ENCODE results near the gene ERBB4.
A peak's percentile ranks its signal among the peaks of the same experiment; 100 is the strongest.

ERBB4 gene

GRCh38 chr2:211760103-211760502 is 778.5 kb downstream of the ERBB4 start:
- Histone ChIP-seq H3K4me2 (ENCODE audit: low read depth, low read length, poor library complexity, severe bottlenecking) (no peak overlapping the region), H3K27me3 (ENCODE audit: insufficient read depth, low read length, poor library complexity, severe bottlenecking) (no peaks in the 10 kb centered on the region), H2AFZ (ENCODE audit: low read length) (no peak overlapping the region), H3K9ac (ENCODE audit: low read depth, low read length, poor library complexity, severe bottlenecking) (no peak overlapping the region), H3K9me3 (ENCODE audit: insufficient read depth, low read depth, low read length) (no peaks in the 10 kb centered on the region), H3K79me2 (ENCODE audit: insufficient read depth, low read length) (no peaks in the 10 kb centered on the region), H3K4me3 (ENCODE audit: low read length, poor library complexity, severe bottlenecking) (no peak overlapping the region), H3K9me2 (replicated peaks; ENCODE audit: low read depth, low read length) (no peaks in the 10 kb centered on the region), H3F3A (ENCODE audit: low read depth) (no peaks in the 10 kb centered on the region), H3K4me1 (ENCODE audit: insufficient read depth, low read length, poor library complexity, severe bottlenecking) (peaks cover 7% of the 10 kb centered on the region), H3K36me3 (ENCODE audit: insufficient read depth, low read length) (no peaks in the 10 kb centered on the region), H4K20me1 (ENCODE audit: insufficient read depth, low read length, poor library complexity, severe bottlenecking) (no peaks in the 10 kb centered on the region)
- no peak for TF ChIP-seq EZH2phosphoT487 (IDR thresholded peaks at IDR 0.05; ENCODE audit: borderline replicate concordance)
- TF ChIP-seq, protein P1, sequence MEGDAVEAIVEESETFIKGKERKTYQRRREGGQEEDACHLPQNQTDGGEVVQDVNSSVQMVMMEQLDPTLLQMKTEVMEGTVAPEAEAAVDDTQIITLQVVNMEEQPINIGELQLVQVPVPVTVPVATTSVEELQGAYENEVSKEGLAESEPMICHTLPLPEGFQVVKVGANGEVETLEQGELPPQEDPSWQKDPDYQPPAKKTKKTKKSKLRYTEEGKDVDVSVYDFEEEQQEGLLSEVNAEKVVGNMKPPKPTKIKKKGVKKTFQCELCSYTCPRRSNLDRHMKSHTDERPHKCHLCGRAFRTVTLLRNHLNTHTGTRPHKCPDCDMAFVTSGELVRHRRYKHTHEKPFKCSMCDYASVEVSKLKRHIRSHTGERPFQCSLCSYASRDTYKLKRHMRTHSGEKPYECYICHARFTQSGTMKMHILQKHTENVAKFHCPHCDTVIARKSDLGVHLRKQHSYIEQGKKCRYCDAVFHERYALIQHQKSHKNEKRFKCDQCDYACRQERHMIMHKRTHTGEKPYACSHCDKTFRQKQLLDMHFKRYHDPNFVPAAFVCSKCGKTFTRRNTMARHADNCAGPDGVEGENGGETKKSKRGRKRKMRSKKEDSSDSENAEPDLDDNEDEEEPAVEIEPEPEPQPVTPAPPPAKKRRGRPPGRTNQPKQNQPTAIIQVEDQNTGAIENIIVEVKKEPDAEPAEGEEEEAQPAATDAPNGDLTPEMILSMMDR (conservative IDR thresholded peaks at IDR 0.05; ENCODE audit: low read length): no peak

- Histone ChIP-seq H3K9me2 (replicated peaks; ENCODE audit: low read depth, low read length) (no peaks in the 10 kb centered on the region), H3K4me1 (ENCODE audit: insufficient read depth, low read length, poor library complexity, severe bottlenecking) (peaks cover 7% of the 10 kb centered on the region), H3K4me2 (ENCODE audit: low read depth, low read length, poor library complexity, severe bottlenecking) (no peak overlapping the region), H4K20me1 (ENCODE audit: insufficient read depth, low read length, poor library complexity, severe bottlenecking) (no peaks in the 10 kb centered on the region), H2AFZ (ENCODE audit: low read length) (0 out of 2 replicates have a peak overlapping the region, but pooled peaks have one; percentile 7), H3K9ac (ENCODE audit: low read depth, low read length, poor library complexity, severe bottlenecking) (no peak overlapping the region), H3K27me3 (ENCODE audit: insufficient read depth, low read length, poor library complexity, severe bottlenecking) (no peaks in the 10 kb centered on the region), H3F3A (ENCODE audit: low read depth) (no peaks in the 10 kb centered on the region), H3K36me3 (ENCODE audit: insufficient read depth, low read length) (no peaks in the 10 kb centered on the region), H3K9me3 (ENCODE audit: insufficient read depth, low read depth, low read length) (no peaks in the 10 kb centered on the region), H3K4me3 (ENCODE audit: low read length, poor library complexity, severe bottlenecking) (no peak overlapping the region), H3K79me2 (ENCODE audit: insufficient read depth, low read length) (no peaks in the 10 kb centered on the region)
- no peak for TF ChIP-seq EZH2phosphoT487 (IDR thresholded peaks at IDR 0.05; ENCODE audit: borderline replicate concordance)
- TF ChIP-seq, protein P1 (conservative IDR thresholded peaks at IDR 0.05; ENCODE audit: low read length): no peak
These were observed 782.3 kb downstream of the ERBB4 start for GRCh38 chr2:211756266-211756665.

- Histone ChIP-seq H3K9me3 (ENCODE audit: insufficient read depth, low read depth, low read length) (no peaks in the 10 kb centered on the region), H3K4me2 (ENCODE audit: low read depth, low read length, poor library complexity, severe bottlenecking) (no peak overlapping the region), H3K4me3 (ENCODE audit: low read length, poor library complexity, severe bottlenecking) (no peak overlapping the region), H3K27me3 (ENCODE audit: insufficient read depth, low read length, poor library complexity, severe bottlenecking) (no peaks in the 10 kb centered on the region), H3K9me2 (replicated peaks; ENCODE audit: low read depth, low read length) (no peaks in the 10 kb centered on the region), H3K79me2 (ENCODE audit: insufficient read depth, low read length) (no peaks in the 10 kb centered on the region), H2AFZ (ENCODE audit: low read length) (no peak overlapping the region), H3K36me3 (ENCODE audit: insufficient read depth, low read length) (no peaks in the 10 kb centered on the region), H3K9ac (ENCODE audit: low read depth, low read length, poor library complexity, severe bottlenecking) (no peak overlapping the region), H3K4me1 (ENCODE audit: insufficient read depth, low read length, poor library complexity, severe bottlenecking) (peaks cover 7% of the 10 kb centered on the region), H3F3A (ENCODE audit: low read depth) (no peaks in the 10 kb centered on the region), H4K20me1 (ENCODE audit: insufficient read depth, low read length, poor library complexity, severe bottlenecking) (no peaks in the 10 kb centered on the region)
- TF ChIP-seq, protein P1 (conservative IDR thresholded peaks at IDR 0.05; ENCODE audit: low read length): no peak
- no peak for TF ChIP-seq EZH2phosphoT487 (IDR thresholded peaks at IDR 0.05; ENCODE audit: borderline replicate concordance)
These were observed 783.4 kb downstream of the ERBB4 start for GRCh38 chr2:211755187-211755586.
